Skeletal muscle tissue (tissue), 4 donors: Measurements from ENCODE around the gene MELTF. TPM values are rescaled to one million over a fixed set of nuclear protein-coding genes. Genes with fewer than 3 reads are reported as not detected.
"Not testable (repeated sequence)": the region's sequence is repeated elsewhere in the genome, so short reads cannot be mapped to it uniquely, and the experiment has no call there.

ENCODE experiments used
- H3K27ac ChIP-seq: one replicate; pipeline ENCODE4 v1.7.0; 2013; ENCODE audit warnings: mild to moderate bottlenecking, low read depth, low read length, inconsistent platforms
- H3K27me3 ChIP-seq, 3 donors: one replicate each; pipeline ENCODE4 v1.7.0; 2013; ENCODE audit warnings: low read length in 3 of 3; ENCODE audit not compliant: control insufficient read depth in 3 of 3, insufficient read depth in 3 of 3
- H3K36me3 ChIP-seq, 3 donors: one replicate each; pipeline ENCODE4 v1.7.0; 2013; ENCODE audit warnings: low read length in 3 of 3; ENCODE audit not compliant: control insufficient read depth in 3 of 3, insufficient read depth in 3 of 3
- H3K4me1 ChIP-seq, 3 donors: one replicate each; pipeline ENCODE4 v1.7.0; 2013; ENCODE audit warnings: low read length in 3 of 3, mild to moderate bottlenecking in 3 of 3; ENCODE audit not compliant: control insufficient read depth in 3 of 3, insufficient read depth in 3 of 3
- H3K4me3 ChIP-seq, 3 donors: one replicate each; pipeline ENCODE4 v1.7.0; 2013; ENCODE audit warnings: low read length in 3 of 3
- H3K9ac ChIP-seq, 3 donors: one replicate each; pipeline ENCODE4 v1.7.0; 2013; ENCODE audit warnings: low read length in 3 of 3, mild to moderate bottlenecking in 3 of 3, moderate library complexity in 2 of 3, low read depth in 1 of 3
- H3K9me3 ChIP-seq, 3 donors: one replicate each; pipeline ENCODE4 v1.7.0; 2013; ENCODE audit warnings: low read length in 3 of 3; ENCODE audit not compliant: control insufficient read depth in 3 of 3
- total RNA-seq: library from RNA; depleted of rRNA; stranded (reverse); fragments of >200 nt; gene quantifications from one replicate; pipeline ENCODE4 v1.2.3, GENCODE V29; 2014
- donor health status: Osteomylitis.

MELTF gene
- total RNA-seq, result 8.9 TPM

DNA sequence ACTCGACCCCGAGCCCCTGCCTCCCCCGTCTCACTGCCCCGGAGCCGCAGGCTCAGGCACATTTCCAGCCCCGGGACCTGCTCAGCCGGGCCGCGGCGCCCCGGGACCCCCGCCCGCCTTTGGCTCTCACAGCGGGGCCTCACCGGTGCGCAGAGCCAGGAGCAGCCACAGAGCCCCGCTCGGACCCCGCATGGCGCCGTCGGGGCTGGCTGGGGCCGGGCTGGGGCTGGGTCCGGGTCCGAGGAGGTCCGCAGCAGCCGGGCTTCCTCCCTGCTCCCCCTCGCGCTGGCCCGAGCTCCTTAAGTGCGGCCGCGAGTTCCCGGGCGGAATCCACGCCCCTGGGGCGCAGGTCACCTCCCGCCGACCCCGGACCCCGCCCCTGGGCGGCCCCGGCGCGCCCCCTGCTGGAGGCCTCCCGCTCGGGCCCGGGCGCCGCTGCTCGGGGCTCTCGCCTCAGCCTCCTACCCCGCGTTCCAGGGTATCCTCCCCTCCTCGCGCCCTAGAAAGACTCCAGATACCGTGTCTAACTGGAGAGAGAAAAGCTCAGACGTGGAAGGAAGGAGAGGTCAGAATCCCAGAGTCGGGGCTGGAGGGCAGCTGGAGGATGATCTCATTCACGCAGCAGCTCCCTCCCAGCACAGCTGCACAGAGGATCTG, at the start of gene MELTF:
Gene MELTF (minus strand): TSS at position 307 of the 657 bp plus-strand sequence. CDS start 115 bp downstream, at position 192.
- peaks cover 12 to 27% (median 18%) of the 10 kb centered on the region in 3 donors for H3K27me3 ChIP-seq
- H3K9ac ChIP-seq, result peak within 1 kb of the TSS in 2 of 3 donors; percentile 33 to 40
- H3K36me3 ChIP-seq, result no peaks in the 10 kb centered on the region
- peak within 1 kb of the TSS; percentile 33 to 56 (median 52) for H3K4me3 ChIP-seq
- peaks cover 8 to 15% (median 8%) of the 10 kb centered on the region in 3 donors for H3K4me1 ChIP-seq
- H3K9me3 ChIP-seq, result no peaks in the 10 kb centered on the region
- H3K27ac ChIP-seq, result peak within 1 kb of the TSS; percentile 15

DNA sequence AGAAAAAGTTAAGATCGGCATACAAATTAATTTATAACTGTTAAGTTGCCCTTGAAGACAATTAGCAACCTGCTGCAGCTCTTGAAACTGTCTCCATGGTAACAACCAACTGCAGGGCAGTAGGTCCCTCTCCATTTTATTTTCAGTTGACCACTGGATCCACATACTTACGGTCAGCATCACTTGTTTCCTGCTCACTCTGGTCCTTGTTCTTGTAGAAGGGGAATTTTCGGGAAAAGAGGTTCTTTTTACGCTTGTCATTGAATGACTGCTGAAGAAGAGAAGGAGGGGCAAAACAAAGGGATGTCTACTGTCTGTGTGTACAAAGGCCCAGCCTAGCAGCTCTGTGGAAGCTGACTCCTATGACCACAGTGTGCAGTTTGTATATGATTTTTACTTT, 46.8 kb upstream of the MELTF start:
- H3K9ac ChIP-seq, result no peak overlapping the region
- H3K4me1 ChIP-seq, result no peaks in the 10 kb centered on the region
- H3K4me3 ChIP-seq, result no peak overlapping the region
- H3K36me3 ChIP-seq, result peaks cover 3 to 10% (median 7%) of the 10 kb centered on the region in 3 donors
- H3K27me3 ChIP-seq, result no peaks in the 10 kb centered on the region
- no peak overlapping the region for H3K27ac ChIP-seq
- no peaks in the 10 kb centered on the region for H3K9me3 ChIP-seq

DNA sequence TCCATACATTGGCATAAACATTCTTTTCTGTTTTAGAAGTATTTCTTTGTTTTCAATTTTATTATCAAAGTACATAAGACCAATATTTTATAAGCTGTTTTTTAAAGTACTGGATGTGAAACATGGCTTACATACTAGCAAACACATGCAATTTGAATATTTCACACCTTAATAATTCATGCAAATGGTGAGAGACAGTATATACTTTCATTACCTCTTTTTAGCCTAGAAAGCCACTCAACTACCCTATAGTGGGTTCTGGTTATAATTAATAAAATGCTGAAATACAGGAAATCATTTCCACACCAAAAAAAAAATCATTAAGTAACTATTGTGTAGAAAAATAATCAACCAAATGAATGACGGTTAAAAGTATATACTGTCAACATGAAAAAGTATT, 38.5 kb upstream of the MELTF start:
- H3K27me3 ChIP-seq, result no peaks in the 10 kb centered on the region
- peaks cover 5 to 21% (median 7%) of the 10 kb centered on the region in 3 donors for H3K36me3 ChIP-seq
- H3K9me3 ChIP-seq, result no peaks in the 10 kb centered on the region
- no peaks in the 10 kb centered on the region for H3K4me1 ChIP-seq
- H3K9ac ChIP-seq, result no peak overlapping the region
- H3K4me3 ChIP-seq, result no peak overlapping the region
- no peak overlapping the region for H3K27ac ChIP-seq

DNA sequence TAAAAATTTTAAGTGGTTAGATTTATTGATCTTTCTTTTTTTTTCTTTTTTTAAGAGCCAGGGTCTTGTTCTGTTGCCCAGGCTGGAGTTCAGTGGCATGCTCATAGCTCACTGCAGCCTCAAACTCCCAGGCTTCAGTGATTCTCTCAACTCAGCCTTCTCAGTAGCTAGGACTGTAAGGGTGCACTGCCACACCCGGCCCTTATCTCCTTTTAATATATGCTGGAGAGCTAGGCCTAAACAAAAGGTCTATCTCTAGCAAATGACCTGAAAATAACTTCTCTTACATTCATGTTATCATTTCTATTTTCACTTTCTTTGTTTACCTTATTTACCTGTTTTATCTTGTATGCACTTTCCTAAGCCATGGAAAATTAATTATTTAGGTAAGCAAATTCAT, 35.2 kb upstream of the MELTF start:
- no peaks in the 10 kb centered on the region for H3K4me1 ChIP-seq
- H3K4me3 ChIP-seq, result no peak overlapping the region
- no peak overlapping the region for H3K9ac ChIP-seq
- no peaks in the 10 kb centered on the region for H3K9me3 ChIP-seq
- H3K36me3 ChIP-seq, result peaks cover 7 to 23% (median 22%) of the 10 kb centered on the region in 3 donors
- H3K27me3 ChIP-seq, result no peaks in the 10 kb centered on the region
- no peak overlapping the region for H3K27ac ChIP-seq

DNA sequence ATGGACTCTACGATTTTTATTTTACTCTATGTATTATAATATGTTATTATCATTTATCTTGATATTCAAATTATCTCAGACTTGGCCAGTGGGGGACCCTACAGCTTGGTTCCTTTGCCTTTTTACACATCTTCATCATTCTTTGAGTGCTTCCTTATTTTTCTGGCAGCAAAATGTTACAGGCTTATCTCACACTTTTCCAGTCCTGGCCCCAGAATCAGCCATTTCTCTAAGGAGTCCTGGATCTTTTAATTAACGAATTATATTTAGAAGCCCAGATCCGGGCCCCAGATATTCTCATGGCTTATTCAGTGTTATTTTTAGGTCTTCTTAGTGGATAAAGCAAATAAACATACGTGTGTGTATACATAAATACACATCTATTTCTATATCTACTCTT, 32.8 kb upstream of the MELTF start:
- Histone ChIP-seq H3K9ac (no peak overlapping the region), H3K9me3 (no peaks in the 10 kb centered on the region), H3K27ac (no peak overlapping the region), H3K4me1 (no peaks in the 10 kb centered on the region), H3K4me3 (no peak overlapping the region), H3K27me3 (no peaks in the 10 kb centered on the region), H3K36me3 (peaks cover 12 to 40% (median 36%) of the 10 kb centered on the region in 3 donors)

DNA sequence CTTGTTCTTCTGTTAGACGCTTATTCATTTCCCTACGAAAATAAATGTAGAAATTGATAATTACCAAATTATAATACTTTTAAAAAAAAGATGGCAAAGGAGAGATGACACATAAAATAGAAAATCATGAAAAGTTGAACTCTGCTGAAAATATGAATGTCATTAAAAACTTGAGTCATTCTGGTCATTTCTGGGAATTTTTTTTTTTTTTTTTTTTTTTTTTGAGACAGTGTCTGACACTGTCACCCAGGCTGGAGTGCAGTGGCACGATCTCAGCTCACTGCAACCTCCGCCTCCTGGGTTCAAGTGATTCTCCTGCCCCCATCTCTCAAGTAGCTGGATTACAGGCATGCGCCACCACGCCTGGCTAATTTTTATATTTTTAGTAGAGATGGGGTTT, 22.0 kb upstream of the MELTF start:
- not testable (repeated sequence) for H3K27ac ChIP-seq, H3K9me3 ChIP-seq, H3K4me1 ChIP-seq, H3K9ac ChIP-seq, H3K27me3 ChIP-seq, H3K4me3 ChIP-seq
- peaks cover 6 to 25% (median 22%) of the 10 kb centered on the region in 3 donors for H3K36me3 ChIP-seq

DNA sequence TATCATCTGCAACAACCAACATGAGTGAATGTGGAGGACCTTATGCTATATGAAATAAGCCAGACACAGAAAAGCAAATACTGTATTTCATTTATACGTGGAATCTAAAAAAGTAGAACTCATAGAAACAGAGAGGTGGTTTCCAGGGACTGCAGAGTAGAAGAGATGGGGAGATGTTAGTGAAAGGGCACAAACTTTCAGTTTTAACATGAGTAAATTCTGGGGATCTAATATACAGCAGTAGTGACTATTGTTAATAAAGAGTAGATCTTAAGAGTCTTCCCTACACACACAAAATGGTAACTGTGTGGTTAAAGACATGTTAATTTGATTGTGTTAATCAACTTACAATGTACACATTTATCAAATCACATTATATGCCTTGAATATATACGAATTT, 20.9 kb upstream of the MELTF start:
- H3K4me3 ChIP-seq, result no peak overlapping the region
- H3K4me1 ChIP-seq, result no peaks in the 10 kb centered on the region
- H3K9me3 ChIP-seq, result no peaks in the 10 kb centered on the region
- H3K9ac ChIP-seq, result no peak overlapping the region
- H3K36me3 ChIP-seq, result peaks cover 6 to 20% (median 19%) of the 10 kb centered on the region in 3 donors
- no peaks in the 10 kb centered on the region for H3K27me3 ChIP-seq
- H3K27ac ChIP-seq, result no peak overlapping the region

DNA sequence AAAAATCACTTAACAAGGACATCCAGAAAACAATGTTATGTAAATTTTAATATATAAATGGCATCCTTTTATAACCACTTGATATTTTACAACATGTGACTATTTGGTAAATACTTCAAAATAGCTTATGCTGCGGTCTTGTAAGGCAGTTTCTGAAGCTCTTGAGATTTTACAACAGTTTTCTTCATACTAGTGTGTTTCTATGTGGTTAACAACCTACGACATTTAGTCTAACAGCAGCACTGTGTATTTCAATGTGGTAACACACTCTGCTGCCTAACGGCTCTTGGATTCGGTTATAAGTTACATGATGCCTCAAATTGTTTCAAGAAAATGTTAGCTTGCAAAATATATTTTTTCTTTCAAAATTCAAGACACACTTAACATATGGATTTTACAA, 12.9 kb upstream of the MELTF start:
- peaks cover 2 to 18% (median 13%) of the 10 kb centered on the region in 3 donors for H3K36me3 ChIP-seq
- no peak overlapping the region for H3K4me3 ChIP-seq
- H3K4me1 ChIP-seq, result no peaks in the 10 kb centered on the region
- H3K27me3 ChIP-seq, result no peaks in the 10 kb centered on the region
- H3K9me3 ChIP-seq, result no peaks in the 10 kb centered on the region
- H3K9ac ChIP-seq, result no peak overlapping the region
- no peak overlapping the region for H3K27ac ChIP-seq

DNA sequence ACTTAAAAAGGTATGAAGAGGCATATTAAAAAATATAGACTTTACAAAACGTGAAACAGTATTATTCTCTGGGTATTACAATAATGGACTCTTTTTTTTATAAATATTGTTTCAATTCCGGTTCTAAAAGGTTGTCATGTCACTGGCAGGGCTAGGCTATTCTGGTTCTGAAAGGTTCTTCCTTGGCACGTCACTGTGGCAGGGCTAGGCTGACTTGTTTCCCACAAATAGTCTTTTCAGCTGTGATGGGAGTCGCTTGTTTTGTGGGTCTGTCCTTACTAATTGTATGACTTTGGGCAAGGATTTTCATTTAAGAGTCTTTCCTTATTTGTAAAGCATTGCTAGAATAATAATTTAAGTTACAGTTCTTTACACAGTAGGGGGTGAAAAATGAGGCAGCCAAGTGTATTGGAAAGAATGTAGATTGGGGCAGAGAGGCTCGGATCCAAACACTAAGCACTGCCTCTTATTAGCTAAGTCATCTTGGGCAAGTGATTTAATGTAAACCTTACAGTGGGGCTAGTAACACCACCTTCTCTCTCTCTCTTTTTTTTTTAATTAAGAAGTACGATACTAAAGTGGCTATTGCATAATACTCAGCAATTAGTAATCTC, 12.4 kb upstream of the MELTF start:
- Histone ChIP-seq H3K9me3 (no peaks in the 10 kb centered on the region), H3K27ac (no peak overlapping the region), H3K27me3 (no peaks in the 10 kb centered on the region), H3K4me1 (no peaks in the 10 kb centered on the region), H3K9ac (no peak overlapping the region), H3K36me3 (peaks cover 2 to 18% (median 13%) of the 10 kb centered on the region in 3 donors), H3K4me3 (no peak overlapping the region)

DNA sequence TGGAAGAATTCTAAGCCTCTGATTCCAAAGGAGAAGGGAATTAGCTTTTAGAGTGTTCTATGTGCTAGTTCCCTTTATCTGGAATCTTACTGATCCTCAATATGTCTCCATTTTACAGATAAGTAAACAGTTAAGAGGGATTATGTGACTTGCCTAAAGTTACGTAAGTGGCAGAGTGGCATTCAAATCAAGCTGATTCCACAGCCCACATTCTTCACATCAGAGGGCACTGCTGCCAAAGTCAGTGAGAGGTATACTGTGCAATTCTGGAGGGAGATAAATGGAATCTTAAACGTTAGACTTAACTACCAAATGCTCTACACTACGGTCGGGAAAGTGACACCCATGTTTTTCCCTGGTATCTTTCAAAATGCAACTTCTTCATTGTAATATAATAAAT, 11.0 kb upstream of the MELTF start:
- Histone ChIP-seq H3K27me3 (peaks cover 4 to 12% (median 9%) of the 10 kb centered on the region in 3 donors), H3K4me3 (no peak overlapping the region), H3K9ac (no peak overlapping the region), H3K27ac (no peak overlapping the region), H3K36me3 (peaks cover 2 to 11% (median 7%) of the 10 kb centered on the region in 3 donors), H3K9me3 (no peaks in the 10 kb centered on the region), H3K4me1 (no peaks in the 10 kb centered on the region)
